HepG2 (cell line): Measurements from ENCODE around the gene GOLGA7B. TPM values are rescaled to one million over a fixed set of nuclear protein-coding genes. Genes with fewer than 3 reads are reported as not detected.

Experiments
- ATAC-seq: fragments of 200-7000 bp; cut with Tn5 transposase; 3 replicates; pipeline ENCODE4 v1.9.1; 2020; ENCODE audit warnings: mild to moderate bottlenecking, moderate library complexity
- BruUV-seq: library from RNA; stranded (reverse); fragments of 400-500 nt; replicated peaks from 2 replicates; lab custom pipeline; 2021; lab: Mats Ljungman, UMichigan
- CTCF ChIA-PET: fragments of 300-600 bp; formaldehyde crosslinking; extraction: SDS; loops from one replicate; lab custom pipeline; 2021; ENCODE audit warnings: low total read pairs, inconsistent platforms, low intra/inter-chr PET ratio; lab: Yijun Ruan, JAX
- POLR2A ChIA-PET: fragments of 350-600 bp; sonication (Branson Sonifier 250); formaldehyde crosslinking; loops from one replicate; lab custom pipeline; 2020; ENCODE audit warnings: antibody characterized with exemption, inconsistent platforms; lab: Yijun Ruan, JAX
- DNase-seq: peaks from one replicate; pipeline ENCODE4 v3.0.0-alpha.2; 2015; ENCODE audit warnings: low spot score
- FAIRE-seq: peaks from 3 replicates; lab custom pipeline; 2011; peaks lifted over from hg19 to GRCh38; lab: Jason Lieb, UNC
- H2AFZ ChIP-seq: one replicate; pipeline ENCODE4 v1.6.1; 2011; ENCODE audit warnings: low read length, inconsistent platforms
- H3K27ac ChIP-seq: fragments of 300-600 bp; 3 replicates; pipeline ENCODE4 v1.8.0; 2011; ENCODE audit warnings: mixed run types, mild to moderate bottlenecking, mixed read lengths, low read length, inconsistent platforms; ENCODE audit not compliant: insufficient read depth; ENCODE audit errors: extremely low read length
- H3K27me3 ChIP-seq, 2 experiments: fragments of 200-600 bp in 1 of 2; 2 replicates in 1 of 2; 3 replicates in 1 of 2; pipeline versions ENCODE4 v1.6.0 to v1.8.0; 2011; ENCODE audit warnings: low read length in 2 of 2, mild to moderate bottlenecking in 2 of 2, moderate library complexity in 2 of 2, inconsistent platforms in 1 of 2; ENCODE audit not compliant: insufficient read depth in 2 of 2, control insufficient read depth in 1 of 2
- H3K36me3 ChIP-seq, 2 experiments: fragments of 200-600 bp in 1 of 2; replicated peaks in 1 of 2; 2 replicates in 1 of 2; 3 replicates in 1 of 2; pipeline versions ENCODE4 v1.5.1 to v1.8.0; 2011; ENCODE audit warnings: low read length in 2 of 2, inconsistent platforms in 1 of 2; ENCODE audit not compliant: insufficient read depth in 2 of 2, control insufficient read depth in 1 of 2
- H3K4me1 ChIP-seq: 2 replicates; pipeline ENCODE4 v1.5.1; 2012; ENCODE audit warnings: low read length, inconsistent platforms; ENCODE audit not compliant: insufficient read depth
- H3K4me2 ChIP-seq: 2 replicates; pipeline ENCODE4 v1.6.0; 2011; ENCODE audit warnings: low read depth, low read length, inconsistent platforms
- H3K4me3 ChIP-seq, 3 experiments: fragments of 200-600 bp in 1 of 3; sonication (generic), shearing (Covaris generic) in 1 of 3; replicated peaks in 1 of 3; 2 replicates each; pipeline ENCODE4 v1.5.1; 2011 to 2016; ENCODE audit warnings: low read length in 3 of 3, inconsistent platforms in 2 of 3, low read depth in 2 of 3, mild to moderate bottlenecking in 2 of 3, control low read depth in 1 of 3, mixed read lengths in 1 of 3; ENCODE audit not compliant: insufficient read depth in 1 of 3
- H3K79me2 ChIP-seq: one replicate; pipeline ENCODE4 v1.6.1; 2011; ENCODE audit warnings: low read length, inconsistent platforms; ENCODE audit not compliant: insufficient read depth
- H3K9ac ChIP-seq: 2 replicates; pipeline ENCODE4 v1.6.0; 2011; ENCODE audit warnings: mild to moderate bottlenecking, low read depth, low read length, inconsistent platforms; ENCODE audit not compliant: insufficient read depth
- H3K9me3 ChIP-seq: 2 replicates; pipeline ENCODE4 v1.5.1; 2012; ENCODE audit warnings: mild to moderate bottlenecking, low read length
- H4K20me1 ChIP-seq: 2 replicates; pipeline ENCODE4 v1.6.0; 2011; ENCODE audit warnings: inconsistent platforms, mild to moderate bottlenecking, low read length, moderate library complexity; ENCODE audit not compliant: insufficient read depth
- ARID3A ChIP-seq: IDR thresholded peaks from 2 replicates; pipeline ENCODE4 v1.6.1; 2012; ENCODE audit warnings: low read depth, low read length, improper control_type of control experiment
- HMGA1 ChIP-seq: sonication (generic); formaldehyde crosslinking; conservative IDR thresholded peaks from 2 replicates; pipeline ENCODE4 v1.4.0; 2020; ENCODE audit warnings: missing genetic modification reagents
- LCORL ChIP-seq, 2 experiments: fragments of 450-650 bp in 1 of 2; sonication (generic) in 1 of 2; formaldehyde crosslinking in 1 of 2; IDR thresholded peaks; 2 replicates each; pipeline versions ENCODE4 v1.5.0 to v1.6.1; 2017 to 2020; ENCODE audit warnings: antibody characterized with exemption in 1 of 2, missing genetic modification reagents in 1 of 2
- MLX ChIP-seq: IDR thresholded peaks from 2 replicates; pipeline ENCODE4 v1.6.1; 2016
- PLRG1 ChIP-seq: fragments of 450-650 bp; conservative IDR thresholded peaks from 2 replicates; pipeline ENCODE4 v1.6.1; 2016
- RFXAP ChIP-seq: sonication (generic); formaldehyde crosslinking; IDR thresholded peaks from 2 replicates; pipeline ENCODE4 v1.4.0; 2020; ENCODE audit warnings: missing genetic modification reagents, borderline replicate concordance
- SRY ChIP-seq: sonication (generic); formaldehyde crosslinking; IDR thresholded peaks from 2 replicates; pipeline ENCODE4 v1.8.0; 2022; ENCODE audit warnings: mild to moderate bottlenecking, missing genetic modification reagents
- ZC3H13 ChIP-seq: sonication (generic); formaldehyde crosslinking; IDR thresholded peaks from 2 replicates; pipeline ENCODE4 v1.8.1; 2023; ENCODE audit warnings: mild to moderate bottlenecking, missing genetic modification reagents, moderate library complexity
- ZFP36L2 ChIP-seq: sonication (generic); formaldehyde crosslinking; IDR thresholded peaks from 2 replicates; pipeline ENCODE4 v1.4.0; 2020; ENCODE audit warnings: missing genetic modification reagents
- ZNF232 ChIP-seq: sonication (generic); formaldehyde crosslinking; IDR thresholded peaks from 2 replicates; pipeline ENCODE4 v1.4.0; 2020; ENCODE audit warnings: missing genetic modification reagents, borderline replicate concordance
- ZNF598 ChIP-seq: sonication (generic); formaldehyde crosslinking; IDR thresholded peaks from 2 replicates; pipeline ENCODE4 v1.5.1; 2020; ENCODE audit warnings: mild to moderate bottlenecking, missing genetic modification reagents, borderline replicate concordance
- WGBS: methylation state at CpG from one replicate; pipeline ENCODE4 v1.1.6; 2017; ENCODE audit warnings: low lambda C conversion rate; 5-methylcytosine and 5-hydroxymethylcytosine counted together
- in situ Hi-C: cut with HindIII; loops from 2 replicates; pipeline ENCODE4 v1.10.0; 2017; ENCODE audit warnings: low pct_unique_long_range_greater_than_20kb; ENCODE audit not compliant: extremely low pct_ligation_motif_present
- intact Hi-C: fragments of 100-400 bp; cut with micrococcal nuclease; formaldehyde crosslinking; loops from one replicate; pipeline ENCODE4 v1.10.0; 2022; ENCODE audit not compliant: unreplicated experiment
- polyA plus RNA-seq, 8 experiments: library from polyadenylated mRNA; depleted of rRNA in 3 of 8; stranded (reverse) in 7 of 8; unstranded in 1 of 8; fragments of >200 nt; fragmentation: Illumina TruSeq in 4 of 8; extraction: Trizol in 4 of 8; gene quantifications; 2 replicates each; pipeline versions ENCODE4 v1.2.1 to v1.2.3, GENCODE V29; 2011 to 2016; ENCODE audit warnings: low read depth in 4 of 8, missing spikeins in 1 of 8, mixed read lengths in 1 of 8; ENCODE audit not compliant: insufficient read depth in 1 of 8
- total RNA-seq, 5 experiments: library from RNA; depleted of rRNA; stranded (reverse); fragments of >200 nt; fragmentation: Illumina TruSeq; extraction: Trizol; gene quantifications; 2 replicates each; pipeline ENCODE4 v1.2.3, GENCODE V29; 2016; ENCODE audit warnings: low read depth in 1 of 5

GOLGA7B gene
- total and polyA plus RNA-seq, 2 of the 13 experiments (the other 11 are each of a cell fraction or from before 2014, with no cell fraction given): not detected

GRCh38 chr10:97830064-97830463 is 19.6 kb upstream of the GOLGA7B start (continued):
- TF ChIP-seq ARID3A: no peak
- TF ChIP-seq ZNF598 (CRISPR knock-in tag): no peak
- TF ChIP-seq LCORL (IDR thresholded peaks at IDR 0.05): no peak
- TF ChIP-seq LCORL (CRISPR knock-in tag; IDR thresholded peaks at IDR 0.05): no peak
- TF ChIP-seq ZFP36L2 (CRISPR knock-in tag): no peak
- TF ChIP-seq RFXAP (CRISPR knock-in tag): no peak
- TF ChIP-seq, all 625 proteins: peak for 0

GRCh38 chr10:97831259-97831658 is 18.4 kb upstream of the GOLGA7B start:
- TF ChIP-seq RFXAP (CRISPR knock-in tag) (no peak), PLRG1 (no peak), MLX (CRISPR knock-in tag) (no peak), ZNF232 (no peak), SRY (CRISPR knock-in tag) (no peak), ZC3H13 (no peak), HMGA1 (no peak)
- FAIRE-seq: no peak
- BruUV-seq: no TSS peak
- intact Hi-C loops: no loop called here
- Histone ChIP-seq H3K36me3 (no peaks in the 10 kb centered on the region), H3K4me3 (no peak overlapping the region), H3K79me2 (no peaks in the 10 kb centered on the region), H3K27ac (no peak overlapping the region), H3K4me1 (no peaks in the 10 kb centered on the region), H4K20me1 (no peaks in the 10 kb centered on the region), H3K4me2 (no peak overlapping the region), H3K27me3 (peaks cover 1 to 20% of the 10 kb centered on the region in 2 experiments; a peak in 4 of 5 replicates), H2AFZ (no peak overlapping the region), H3K9ac (no peak overlapping the region), H3K9me3 (no peaks in the 10 kb centered on the region)
- WGBS: 0% methylated on average over 1 of the region's 2 CpGs
- DNase-seq: no peak
- ATAC-seq: no peak
- ChIA-PET CTCF (no interaction called here), POLR2A (no interaction called here)
- in situ Hi-C loops: no loop called here
